GM21381 (cell line): ENCODE measurements around the gene NKIRAS2.
"Not testable (repeated sequence)": the region's sequence is repeated elsewhere in the genome, so short reads cannot be mapped to it uniquely, and the experiment has no call there.

ENCODE experiments used
- ATAC-seq: cut with Tn5 transposase; IDR thresholded peaks from one replicate; pipeline ENCODE4 v1.9.1; 2021; ENCODE audit warnings: mild to moderate bottlenecking, moderate library complexity; ENCODE audit not compliant: unreplicated experiment

NKIRAS2 gene

GRCh38 chr17:41996855-41997164 is 23.1 kb upstream of the NKIRAS2 start:
- ATAC-seq, result no peak

- ATAC-seq, result no peak
Observed at GRCh38 chr17:41998497-41998896, 21.4 kb upstream of the NKIRAS2 start.

GRCh38 chr17:42000413-42001133 is 19.3 kb upstream of the NKIRAS2 start:
- ATAC-seq, result no peak

GRCh38 chr17:42001729-42002128 is 18.2 kb upstream of the NKIRAS2 start:
- no peak for ATAC-seq

GRCh38 chr17:42002175-42002791 is 17.6 kb upstream of the NKIRAS2 start:
- no peak for ATAC-seq

- ATAC-seq, result no peak
Observed at GRCh38 chr17:42002792-42003301, 17.0 kb upstream of the NKIRAS2 start.

- ATAC-seq, result no peak
Observed at GRCh38 chr17:42005166-42005565, 14.7 kb upstream of the NKIRAS2 start.

- no peak for ATAC-seq
Observed at GRCh38 chr17:42009170-42009569, 10.7 kb upstream of the NKIRAS2 start.

GRCh38 chr17:42010266-42010680 is 9.6 kb upstream of the NKIRAS2 start:
- ATAC-seq, result not testable (repeated sequence)

- no peak for ATAC-seq
Observed at GRCh38 chr17:42010898-42011516, 8.9 kb upstream of the NKIRAS2 start.

GRCh38 chr17:42012363-42012762 is 7.5 kb upstream of the NKIRAS2 start:
- ATAC-seq, result not testable (repeated sequence)

- not testable (repeated sequence) for ATAC-seq
Observed at GRCh38 chr17:42013740-42014139, 6.2 kb upstream of the NKIRAS2 start.

GRCh38 chr17:42016411-42016831 is 3.5 kb upstream of the NKIRAS2 start:
- ATAC-seq, result no peak

GRCh38 chr17:42016941-42017865 is 2.7 kb upstream of the NKIRAS2 start, which contains the start of gene DNAJC7:
TSS of gene DNAJC7 (minus strand) at chr17:42017439. CDS start at chr17:42017416, 23 bp downstream.
- ATAC-seq, result peak; percentile 77

GRCh38 chr17:42017866-42018200 is 2.1 kb upstream of the NKIRAS2 start:
- no peak for ATAC-seq

- no peak for ATAC-seq
Observed at GRCh38 chr17:42018339-42018738, 1.6 kb upstream of the NKIRAS2 start.

GRCh38 chr17:42018988-42019387 is 902 bp upstream of the NKIRAS2 start:
- ATAC-seq, result no peak

- ATAC-seq, result not testable (repeated sequence)
Observed at GRCh38 chr17:42020845-42021244, 955 bp downstream of the NKIRAS2 start.

GRCh38 chr17:42023524-42024349 is 3.8 kb downstream of the NKIRAS2 start:
- ATAC-seq, result no peak

GRCh38 chr17:42025191-42025579 is 5.3 kb downstream of the NKIRAS2 start:
- ATAC-seq, result no peak
